T-helper 1 cell treated with Interleukin-12 subunit alpha and Interleukin-12 subunit beta and Interleukin-4 antibody, amounts not matched to agents 30 μg/mL and 1 μg/mL, for 36 hours (primary cell): ENCODE data around the gene EBNA1BP2.
A peak's percentile ranks its signal among the peaks of the same experiment; 100 is the strongest.
"Not testable (repeated sequence)": the region's sequence is repeated elsewhere in the genome, so short reads cannot be mapped to it uniquely, and the experiment has no call there.

ENCODE experiments used
- H3K27ac Mint-ChIP-seq: one replicate; pipeline ENCODE4 v1.8.0; 2021; ENCODE audit warnings: mild to moderate bottlenecking, mixed read lengths
- H3K27me3 Mint-ChIP-seq: one replicate; pipeline ENCODE4 v1.8.0; 2021; ENCODE audit warnings: low read depth, mixed read lengths
- H3K36me3 Mint-ChIP-seq: one replicate; pipeline ENCODE4 v1.8.0; 2021; ENCODE audit warnings: low read depth, mixed read lengths
- H3K4me1 Mint-ChIP-seq: one replicate; pipeline ENCODE4 v1.8.0; 2021; ENCODE audit warnings: low read depth, mixed read lengths
- H3K4me3 Mint-ChIP-seq: one replicate; pipeline ENCODE4 v1.8.0; 2021; ENCODE audit warnings: mild to moderate bottlenecking, moderate library complexity, mixed read lengths
- H3K9me3 Mint-ChIP-seq: one replicate; pipeline ENCODE4 v1.8.0; 2021; ENCODE audit warnings: mixed read lengths

EBNA1BP2 gene

DNA sequence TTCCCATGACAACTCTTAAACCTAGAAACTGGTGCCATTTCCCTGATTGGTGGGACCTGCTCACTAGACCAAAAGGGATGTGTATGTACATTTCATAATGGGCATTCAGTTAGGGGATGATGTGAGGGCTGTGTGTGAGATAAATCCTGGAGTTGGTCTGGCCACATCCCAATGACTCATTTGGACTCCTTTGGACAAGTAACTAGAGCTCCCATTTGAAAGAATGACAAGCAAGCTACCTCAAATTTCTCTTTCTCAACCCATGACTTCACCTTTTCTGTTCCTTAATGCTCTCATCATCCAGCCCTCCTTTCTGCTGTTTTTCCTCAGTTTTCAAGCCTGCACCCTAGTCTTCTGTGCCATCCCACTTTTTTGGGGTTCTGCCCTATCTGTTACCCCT is 27.9 kb downstream of the EBNA1BP2 start:
- H3K27ac Mint-ChIP-seq, result no peak overlapping the region
- no peaks in the 10 kb centered on the region for H3K9me3 Mint-ChIP-seq
- H3K4me3 Mint-ChIP-seq, result no peak overlapping the region
- peaks cover 59% of the 10 kb centered on the region for H3K27me3 Mint-ChIP-seq
- no peaks in the 10 kb centered on the region for H3K4me1 Mint-ChIP-seq
- H3K36me3 Mint-ChIP-seq, result no peaks in the 10 kb centered on the region

DNA sequence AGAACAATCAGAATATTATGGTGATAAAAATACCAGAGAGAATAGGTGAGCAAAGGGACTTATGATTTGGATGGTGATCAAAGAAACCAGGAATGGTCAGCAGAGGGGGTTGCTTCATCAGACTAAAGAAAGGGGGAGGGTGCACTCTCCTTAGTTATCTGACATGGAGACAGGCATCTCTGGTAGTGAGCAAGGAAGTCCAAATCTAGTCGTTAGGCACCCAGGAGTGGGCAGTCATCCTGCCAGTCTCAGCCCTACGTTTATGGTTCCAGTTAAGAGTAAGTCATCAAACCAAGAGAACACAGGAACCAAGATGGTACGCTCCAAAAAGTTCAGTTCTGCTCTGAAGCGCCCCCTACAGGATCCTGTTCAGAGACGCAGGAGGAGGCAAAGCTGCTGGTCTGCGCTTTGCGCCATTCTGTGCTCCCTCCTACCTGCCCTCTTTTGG is 28.6 kb downstream of the EBNA1BP2 start:
- Mint-ChIP-seq H3K36me3 (no peaks in the 10 kb centered on the region), H3K4me1 (no peaks in the 10 kb centered on the region), H3K9me3 (no peaks in the 10 kb centered on the region), H3K27ac (no peak overlapping the region), H3K27me3 (peaks cover 51% of the 10 kb centered on the region), H3K4me3 (no peak overlapping the region)

- Mint-ChIP-seq H3K9me3 (no peaks in the 10 kb centered on the region), H3K27me3 (peaks cover 31% of the 10 kb centered on the region), H3K36me3 (no peaks in the 10 kb centered on the region), H3K4me3 (no peak overlapping the region), H3K4me1 (no peaks in the 10 kb centered on the region), H3K27ac (no peak overlapping the region)
These were observed 31.5 kb downstream of the EBNA1BP2 start for GRCh38 chr1:43140583-43140982.

GRCh38 chr1:43140010-43140409 is 32.1 kb downstream of the EBNA1BP2 start:
- H3K27me3 Mint-ChIP-seq, result peaks cover 25% of the 10 kb centered on the region
- H3K27ac Mint-ChIP-seq, result no peak overlapping the region
- H3K9me3 Mint-ChIP-seq, result no peaks in the 10 kb centered on the region
- H3K4me3 Mint-ChIP-seq, result no peak overlapping the region
- no peaks in the 10 kb centered on the region for H3K36me3 Mint-ChIP-seq
- no peaks in the 10 kb centered on the region for H3K4me1 Mint-ChIP-seq

- not testable (repeated sequence) for H3K36me3 Mint-ChIP-seq, H3K27ac Mint-ChIP-seq, H3K9me3 Mint-ChIP-seq, H3K4me1 Mint-ChIP-seq, H3K4me3 Mint-ChIP-seq
- H3K27me3 Mint-ChIP-seq, result peaks cover 18% of the 10 kb centered on the region
These were observed 32.8 kb downstream of the EBNA1BP2 start for GRCh38 chr1:43139295-43139694.

DNA sequence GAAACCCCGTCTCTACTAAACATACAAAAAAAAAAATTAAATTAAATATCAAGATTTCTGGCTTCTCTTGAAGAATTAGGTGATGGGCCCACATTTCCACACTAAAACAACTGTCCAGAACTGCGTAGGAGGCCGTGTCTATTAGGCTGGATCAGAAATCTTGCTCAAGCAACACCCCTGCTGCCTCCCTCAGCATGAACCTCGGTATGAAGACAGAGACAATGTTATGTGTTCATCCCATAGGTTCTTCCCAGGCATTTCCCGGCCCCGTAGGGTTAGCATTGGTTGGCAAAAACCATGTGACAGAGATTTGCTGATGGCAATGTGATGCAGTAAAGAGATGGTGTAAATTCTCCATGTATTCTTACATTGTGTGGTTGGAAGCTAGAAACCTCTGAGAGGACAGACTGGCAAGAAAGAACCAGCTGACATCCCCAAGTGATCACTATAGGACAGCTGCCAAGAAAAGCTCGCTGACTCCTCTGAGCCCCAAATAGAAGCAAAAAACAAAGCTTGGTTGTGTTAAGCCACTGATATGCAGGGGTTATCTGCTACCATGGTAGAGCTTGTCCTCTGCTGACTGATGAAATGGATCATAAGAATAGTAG is 34.5 kb downstream of the EBNA1BP2 start:
- no peak overlapping the region for H3K4me3 Mint-ChIP-seq
- no peak overlapping the region for H3K27ac Mint-ChIP-seq
- H3K36me3 Mint-ChIP-seq, result no peaks in the 10 kb centered on the region
- H3K27me3 Mint-ChIP-seq, result peaks cover 19% of the 10 kb centered on the region
- H3K9me3 Mint-ChIP-seq, result no peaks in the 10 kb centered on the region
- H3K4me1 Mint-ChIP-seq, result no peaks in the 10 kb centered on the region

DNA sequence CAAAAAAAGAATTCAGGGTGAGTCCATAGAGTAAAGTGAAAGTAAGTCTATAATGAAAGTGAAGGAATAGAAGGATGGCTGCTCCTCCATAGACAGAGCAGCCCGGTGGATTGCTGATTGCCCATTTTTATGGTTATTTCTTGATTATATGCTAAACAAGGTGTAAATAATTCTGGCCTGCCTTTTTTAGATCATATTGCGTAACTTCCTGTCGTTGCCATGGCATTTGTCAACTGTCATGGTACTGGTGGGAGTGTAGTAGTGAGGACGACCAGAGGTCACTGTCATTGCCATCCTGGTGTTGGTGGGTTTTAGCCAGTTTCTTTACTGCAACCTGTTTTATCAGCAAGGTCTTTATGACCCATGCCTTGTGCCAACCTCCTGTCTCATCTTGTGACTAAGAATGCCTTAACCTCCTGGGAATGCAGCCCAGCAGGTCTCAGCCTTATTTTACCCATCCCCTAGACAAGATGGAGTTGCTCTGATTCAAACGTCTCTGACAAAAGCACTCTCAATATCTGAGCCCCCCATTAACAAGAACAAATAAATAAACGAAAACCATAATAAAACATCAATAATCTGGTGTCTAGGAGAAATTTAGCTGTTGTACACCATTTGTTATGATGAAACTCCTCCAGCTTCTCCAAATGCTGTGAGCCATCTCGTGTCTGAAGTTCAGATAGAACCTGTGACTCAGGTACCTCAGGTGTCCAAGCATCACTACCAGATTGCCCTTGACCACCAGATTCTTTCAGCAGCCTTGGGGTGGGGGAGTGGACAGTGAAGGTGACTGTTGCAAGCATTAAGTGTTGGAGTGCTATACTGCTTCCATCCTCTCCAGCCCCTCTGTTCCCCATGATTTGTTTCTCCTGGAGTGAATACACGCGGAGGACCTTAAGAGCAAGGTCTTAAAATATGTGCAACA is 36.0 kb downstream of the EBNA1BP2 start:
- no peaks in the 10 kb centered on the region for H3K36me3 Mint-ChIP-seq
- H3K27ac Mint-ChIP-seq, result no peak overlapping the region
- H3K9me3 Mint-ChIP-seq, result no peaks in the 10 kb centered on the region
- H3K4me3 Mint-ChIP-seq, result no peak overlapping the region
- H3K27me3 Mint-ChIP-seq, result peaks cover 19% of the 10 kb centered on the region
- no peaks in the 10 kb centered on the region for H3K4me1 Mint-ChIP-seq

GRCh38 chr1:43134640-43135039 is 37.5 kb downstream of the EBNA1BP2 start:
- Mint-ChIP-seq H3K27ac (no peak overlapping the region), H3K4me1 (no peaks in the 10 kb centered on the region), H3K27me3 (peaks cover 20% of the 10 kb centered on the region), H3K36me3 (no peaks in the 10 kb centered on the region), H3K9me3 (no peaks in the 10 kb centered on the region), H3K4me3 (no peak overlapping the region)

GRCh38 chr1:43134068-43134467 is 38.0 kb downstream of the EBNA1BP2 start:
- H3K27ac Mint-ChIP-seq, result no peak overlapping the region
- H3K4me3 Mint-ChIP-seq, result no peak overlapping the region

DNA sequence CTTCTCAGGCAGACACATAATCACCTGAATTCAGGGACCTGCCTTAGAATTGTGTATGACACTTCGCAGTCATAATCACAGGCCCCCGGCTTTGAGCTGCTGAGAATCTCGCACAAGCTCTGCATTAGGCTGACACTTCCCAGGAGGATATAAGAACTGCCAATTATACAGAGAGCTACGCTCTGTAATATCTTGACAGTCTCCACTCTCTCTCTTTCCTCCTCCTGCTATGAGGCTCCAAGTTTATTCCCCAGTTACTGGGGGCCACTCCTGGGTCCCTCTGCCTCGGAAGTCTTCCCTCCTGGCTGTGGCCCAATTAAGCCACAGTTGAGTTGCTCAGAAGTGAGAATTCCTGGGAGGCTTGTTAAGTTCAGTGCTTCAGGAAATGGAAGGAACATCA is 42.7 kb downstream of the EBNA1BP2 start:
- Mint-ChIP-seq H3K27ac (no peak overlapping the region), H3K4me3 (no peak overlapping the region), H3K27me3 (peaks cover 34% of the 10 kb centered on the region), H3K36me3 (no peaks in the 10 kb centered on the region), H3K9me3 (no peaks in the 10 kb centered on the region), H3K4me1 (no peaks in the 10 kb centered on the region)

More at GRCh38 chr1:43134068-43134467, 38.0 kb downstream of the EBNA1BP2 start:
- Mint-ChIP-seq H3K36me3 (no peaks in the 10 kb centered on the region), H3K27me3 (peaks cover 20% of the 10 kb centered on the region), H3K9me3 (no peaks in the 10 kb centered on the region), H3K4me1 (no peaks in the 10 kb centered on the region)

DNA sequence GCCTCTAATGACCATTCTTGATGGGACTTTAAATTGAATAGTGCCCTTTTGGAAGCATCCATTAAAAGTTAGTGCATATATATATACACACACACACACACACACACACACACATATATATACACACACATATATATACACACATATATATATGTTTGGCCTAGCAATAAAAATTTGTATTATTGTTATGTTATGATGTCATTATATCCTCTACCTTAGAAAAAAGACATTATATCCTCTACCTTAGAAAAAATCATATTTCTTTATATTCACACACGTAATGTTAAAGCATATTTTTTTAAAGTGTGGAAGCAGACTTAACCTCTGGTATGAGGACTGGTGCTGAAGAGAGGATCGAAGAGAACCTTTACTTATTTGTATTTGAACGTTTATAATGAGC is 43.3 kb downstream of the EBNA1BP2 start:
- no peaks in the 10 kb centered on the region for H3K9me3 Mint-ChIP-seq
- no peak overlapping the region for H3K27ac Mint-ChIP-seq
- no peaks in the 10 kb centered on the region for H3K4me1 Mint-ChIP-seq
- no peak overlapping the region for H3K4me3 Mint-ChIP-seq
- no peaks in the 10 kb centered on the region for H3K36me3 Mint-ChIP-seq
- H3K27me3 Mint-ChIP-seq, result peaks cover 33% of the 10 kb centered on the region

GRCh38 chr1:43123031-43123430 is 49.1 kb downstream of the EBNA1BP2 start:
- Mint-ChIP-seq H3K36me3 (no peaks in the 10 kb centered on the region), H3K27me3 (peaks cover 21% of the 10 kb centered on the region), H3K4me1 (no peaks in the 10 kb centered on the region), H3K4me3 (no peak overlapping the region), H3K27ac (no peak overlapping the region), H3K9me3 (no peaks in the 10 kb centered on the region)

GRCh38 chr1:43121256-43121900 is 50.7 kb downstream of the EBNA1BP2 start:
- Mint-ChIP-seq H3K36me3 (no peaks in the 10 kb centered on the region), H3K27me3 (peaks cover 11% of the 10 kb centered on the region), H3K27ac (no peak overlapping the region), H3K9me3 (no peaks in the 10 kb centered on the region), H3K4me1 (no peaks in the 10 kb centered on the region), H3K4me3 (no peak overlapping the region)

GRCh38 chr1:43119928-43120586 is 52.0 kb downstream of the EBNA1BP2 start:
- H3K4me1 Mint-ChIP-seq, H3K9me3 Mint-ChIP-seq, H3K27ac Mint-ChIP-seq, H3K27me3 Mint-ChIP-seq, H3K36me3 Mint-ChIP-seq: not testable (repeated sequence)
- H3K4me3 Mint-ChIP-seq, result peak overlapping the region; percentile 9
